ENCODE measurements around the gene DPP10.

DNA sequence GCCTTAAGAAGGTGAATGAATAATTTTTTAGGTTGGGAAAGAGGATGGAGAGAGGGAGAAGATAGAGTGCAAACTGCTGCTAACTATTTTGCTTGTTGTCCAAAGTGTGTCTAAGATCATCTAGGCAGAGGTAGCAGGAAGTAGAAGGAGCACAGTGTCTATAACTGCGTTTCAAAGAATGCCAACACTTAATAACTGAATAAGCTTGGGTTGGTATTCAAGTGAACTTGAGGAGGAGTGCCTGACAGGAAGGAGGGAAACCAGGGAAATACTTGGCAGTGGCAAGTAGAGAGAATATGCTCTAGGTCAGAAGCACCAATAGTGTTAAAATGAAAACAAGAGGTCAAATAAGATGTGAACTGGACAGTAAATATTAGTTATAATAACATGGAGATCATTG is 155.9 kb downstream of the DPP10 start:
- TF ChIP-seq REST (IDR thresholded peaks at IDR 0.05; ENCODE audit: insufficient read depth in 1 of 2, low read depth in 2 of 2, low read length in 1 of 2), result no peak
- no peak for TF ChIP-seq CTCF (IDR thresholded peaks at IDR 0.05)
